ENCODE results near the gene FIG4. TPM values are rescaled to one million over a fixed set of nuclear protein-coding genes. Genes with fewer than 3 reads are reported as not detected.

Gene FIG4
- total RNA-seq, 1 donor from 2014 or later: 14.7 TPM

DNA sequence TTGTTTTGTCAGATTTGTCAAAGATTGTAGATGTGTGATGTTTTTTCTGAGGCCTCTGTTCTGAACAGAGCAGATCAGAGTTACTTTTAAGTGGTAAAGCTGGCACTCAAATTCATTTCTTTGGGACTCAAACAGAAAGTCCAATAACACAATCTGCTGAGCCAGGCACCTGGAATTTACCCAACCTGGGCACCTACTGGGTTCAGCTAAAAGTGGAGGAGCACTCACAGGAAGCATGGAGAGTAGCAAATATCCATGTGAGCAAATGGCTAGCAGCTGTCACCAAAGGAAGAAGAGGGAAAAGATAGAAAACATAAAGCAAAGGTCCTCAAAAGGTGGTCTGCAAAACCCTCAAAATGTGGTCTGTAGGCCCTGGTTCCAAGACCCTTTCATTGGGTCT lies 116.8 kb downstream of the FIG4 start:
- FAIRE-seq: no peak
- no peaks in the 10 kb centered on the region for H3K36me3 ChIP-seq (ENCODE audit: control insufficient read depth, insufficient read depth, low read length)
- H3K27me3 ChIP-seq (ENCODE audit: control insufficient read depth, insufficient read depth, low read length): no peaks in the 10 kb centered on the region
- DNase-seq (ENCODE audit: low read depth): no peak
- no peak for TF ChIP-seq CTCF (IDR thresholded peaks at IDR 0.05; ENCODE audit: insufficient read depth, low read length, severe bottlenecking)
- no peak overlapping the region for H3K4me3 ChIP-seq (ENCODE audit: low read depth, low read length)

GRCh38 chr6:109808837-109809236 lies 117.7 kb downstream of the FIG4 start:
- no peak for TF ChIP-seq CTCF (IDR thresholded peaks at IDR 0.05; ENCODE audit: insufficient read depth, low read length, severe bottlenecking)
- DNase-seq (ENCODE audit: low read depth) (no peak), FAIRE-seq (no peak)
- H3K36me3 ChIP-seq (ENCODE audit: control insufficient read depth, insufficient read depth, low read length): no peaks in the 10 kb centered on the region
- H3K27me3 ChIP-seq (ENCODE audit: control insufficient read depth, insufficient read depth, low read length): no peaks in the 10 kb centered on the region
- no peak overlapping the region for H3K4me3 ChIP-seq (ENCODE audit: low read depth, low read length)

DNA sequence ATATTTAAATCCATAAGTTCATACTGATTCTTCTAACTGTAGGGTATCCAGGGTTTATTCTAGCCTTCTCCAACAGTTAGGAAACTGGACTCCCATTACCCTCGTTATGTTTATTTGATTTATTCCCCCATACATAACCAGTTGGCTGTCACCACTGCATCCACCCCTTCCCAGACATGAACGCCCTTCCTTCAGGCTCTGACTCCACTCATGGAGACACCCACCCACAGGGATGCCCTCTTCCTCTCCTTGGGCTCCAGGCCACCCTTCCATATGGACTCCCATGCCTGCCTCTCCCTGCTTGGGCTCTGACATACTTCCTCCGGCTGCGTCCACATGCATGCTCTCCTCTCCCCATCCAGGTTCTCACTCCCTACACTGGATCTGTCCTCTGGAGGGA lies 124.0 kb downstream of the FIG4 start:
- H3K4me3 ChIP-seq (ENCODE audit: low read depth, low read length): no peak overlapping the region
- no peaks in the 10 kb centered on the region for H3K27me3 ChIP-seq (ENCODE audit: control insufficient read depth, insufficient read depth, low read length)
- no peaks in the 10 kb centered on the region for H3K36me3 ChIP-seq (ENCODE audit: control insufficient read depth, insufficient read depth, low read length)
- no peak for FAIRE-seq
- TF ChIP-seq CTCF (IDR thresholded peaks at IDR 0.05; ENCODE audit: insufficient read depth, low read length, severe bottlenecking): no peak
- no peak for DNase-seq (ENCODE audit: low read depth)

- no peak overlapping the region for H3K4me3 ChIP-seq (ENCODE audit: low read depth, low read length)
- H3K27me3 ChIP-seq (ENCODE audit: control insufficient read depth, insufficient read depth, low read length): no peaks in the 10 kb centered on the region
- no peaks in the 10 kb centered on the region for H3K36me3 ChIP-seq (ENCODE audit: control insufficient read depth, insufficient read depth, low read length)
- no peak for DNase-seq (ENCODE audit: low read depth)
- no peak for TF ChIP-seq CTCF (IDR thresholded peaks at IDR 0.05; ENCODE audit: insufficient read depth, low read length, severe bottlenecking)
- no peak for FAIRE-seq
These were observed 125.6 kb downstream of the FIG4 start for GRCh38 chr6:109816452-109817374.

- Histone ChIP-seq H3K4me3 (ENCODE audit: low read depth, low read length) (no peak overlapping the region), H3K27me3 (ENCODE audit: control insufficient read depth, insufficient read depth, low read length) (no peaks in the 10 kb centered on the region), H3K36me3 (ENCODE audit: control insufficient read depth, insufficient read depth, low read length) (no peaks in the 10 kb centered on the region)
- TF ChIP-seq CTCF (IDR thresholded peaks at IDR 0.05; ENCODE audit: insufficient read depth, low read length, severe bottlenecking): no peak
- no peak for DNase-seq (ENCODE audit: low read depth)
- no peak for FAIRE-seq
These were observed 129.7 kb downstream of the FIG4 start for GRCh38 chr6:109820706-109821350.

Measured in bronchial epithelial cell (primary cell).